ENCODE data around the gene RNF145. TPM values are rescaled to one million over a fixed set of nuclear protein-coding genes. Genes with fewer than 3 reads are reported as not detected.
"Not testable (repeated sequence)": the region's sequence is repeated elsewhere in the genome, so short reads cannot be mapped to it uniquely, and the experiment has no call there.

Gene RNF145
- total RNA-seq, 2 experiments from 2014 or later: 77.5 to 87.5 TPM

- ATAC-seq: no peak
- H3K36me3 Mint-ChIP-seq (ENCODE audit: low read depth): no peaks in the 10 kb centered on the region
- ChIA-PET POLR2A (interaction anchor here (0.6 kb wide), 1 partner anchor 25 kb away, joined by 3 read pairs; no protein-coding TSS in a partner anchor), CTCF (interaction anchor here (1.0 to 1.2 kb wide), 2 partner anchors 16 to 86 kb away, joined by 3 read pairs; no protein-coding TSS in a partner anchor)
- TF ChIP-seq, protein P1, sequence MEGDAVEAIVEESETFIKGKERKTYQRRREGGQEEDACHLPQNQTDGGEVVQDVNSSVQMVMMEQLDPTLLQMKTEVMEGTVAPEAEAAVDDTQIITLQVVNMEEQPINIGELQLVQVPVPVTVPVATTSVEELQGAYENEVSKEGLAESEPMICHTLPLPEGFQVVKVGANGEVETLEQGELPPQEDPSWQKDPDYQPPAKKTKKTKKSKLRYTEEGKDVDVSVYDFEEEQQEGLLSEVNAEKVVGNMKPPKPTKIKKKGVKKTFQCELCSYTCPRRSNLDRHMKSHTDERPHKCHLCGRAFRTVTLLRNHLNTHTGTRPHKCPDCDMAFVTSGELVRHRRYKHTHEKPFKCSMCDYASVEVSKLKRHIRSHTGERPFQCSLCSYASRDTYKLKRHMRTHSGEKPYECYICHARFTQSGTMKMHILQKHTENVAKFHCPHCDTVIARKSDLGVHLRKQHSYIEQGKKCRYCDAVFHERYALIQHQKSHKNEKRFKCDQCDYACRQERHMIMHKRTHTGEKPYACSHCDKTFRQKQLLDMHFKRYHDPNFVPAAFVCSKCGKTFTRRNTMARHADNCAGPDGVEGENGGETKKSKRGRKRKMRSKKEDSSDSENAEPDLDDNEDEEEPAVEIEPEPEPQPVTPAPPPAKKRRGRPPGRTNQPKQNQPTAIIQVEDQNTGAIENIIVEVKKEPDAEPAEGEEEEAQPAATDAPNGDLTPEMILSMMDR (IDR thresholded peaks at IDR 0.05): no peak
- no peak overlapping the region for H3K4me3 Mint-ChIP-seq
- no peaks in the 10 kb centered on the region for H3K27me3 Mint-ChIP-seq
- peak overlapping the region; percentile 24 for H3K27ac Mint-ChIP-seq
- peaks cover 39% of the 10 kb centered on the region for H3K4me1 Mint-ChIP-seq (ENCODE audit: low read depth)
- no peaks in the 10 kb centered on the region for H3K9me3 Mint-ChIP-seq
- intact Hi-C loops (cut with micrococcal nuclease): loop anchor here (5.0 kb wide), 1 partner anchor 35 kb away; the partner anchor contains the start of gene RNF145
- DNase-seq: no peak
Measured at GRCh38 chr5:159242656-159243055, 33.3 kb upstream of the RNF145 start.

DNA sequence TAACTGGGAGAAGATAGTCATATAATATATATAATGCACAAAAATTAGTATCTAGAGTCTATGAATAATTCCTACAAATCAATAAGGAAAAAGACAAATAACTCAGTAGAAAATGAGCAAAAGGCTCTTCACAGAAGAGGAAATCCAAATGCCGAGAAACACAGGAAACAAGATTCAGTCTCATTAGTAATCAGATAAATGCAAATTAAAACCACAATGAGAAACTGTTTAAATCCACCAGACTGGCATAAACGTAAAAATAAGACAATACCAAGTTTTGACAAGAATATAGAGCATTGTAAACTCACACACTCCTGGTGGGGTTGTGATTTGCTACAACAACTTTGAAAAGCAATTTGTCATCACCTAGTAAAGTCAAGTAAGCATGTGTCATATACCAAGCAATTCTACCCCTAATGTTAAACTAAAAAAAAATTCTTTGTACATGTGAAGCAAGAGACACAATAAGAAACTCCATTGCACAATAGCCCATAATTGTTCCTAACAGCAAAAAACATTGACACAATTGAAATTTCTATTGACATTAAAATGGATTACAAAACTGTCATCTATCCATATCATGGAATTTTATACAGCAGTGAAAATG, 32.7 kb upstream of the RNF145 start:
- ATAC-seq: peak; percentile 57
- intact Hi-C loops (cut with micrococcal nuclease): loop anchor here (5.0 kb wide), 1 partner anchor 35 kb away; the partner anchor contains the start of gene RNF145
- DNase-seq: no peak
- TF ChIP-seq, protein P1 (IDR thresholded peaks at IDR 0.05): no peak
- Mint-ChIP-seq H3K27ac (peak overlapping the region; percentile 5), H3K36me3 (ENCODE audit: low read depth) (no peaks in the 10 kb centered on the region), H3K9me3 (no peaks in the 10 kb centered on the region), H3K4me1 (ENCODE audit: low read depth) (peaks cover 39% of the 10 kb centered on the region), H3K27me3 (no peaks in the 10 kb centered on the region), H3K4me3 (no peak overlapping the region)
- ChIA-PET CTCF (no interaction called here), POLR2A (no interaction called here)

GRCh38 chr5:159240301-159240870, 31.0 kb upstream of the RNF145 start:
- no peak overlapping the region for H3K4me3 Mint-ChIP-seq
- ChIA-PET POLR2A (interaction anchor here (1.0 kb wide), 1 partner anchor 23 kb away, joined by 3 read pairs; no protein-coding TSS in a partner anchor), CTCF (interaction anchor here (1.2 kb wide), 1 partner anchor 17 kb away, joined by 3 read pairs; no protein-coding TSS in a partner anchor)
- DNase-seq: peak; percentile 20
- no peaks in the 10 kb centered on the region for H3K9me3 Mint-ChIP-seq
- intact Hi-C loops (cut with micrococcal nuclease): loop anchor here (5.0 kb wide), 1 partner anchor 33 kb away; the partner anchor contains the start of gene RNF145
- H3K27ac Mint-ChIP-seq: peak overlapping the region; percentile 3
- H3K36me3 Mint-ChIP-seq (ENCODE audit: low read depth): no peaks in the 10 kb centered on the region
- ATAC-seq: peak; percentile 84
- H3K4me1 Mint-ChIP-seq (ENCODE audit: low read depth): peaks cover 39% of the 10 kb centered on the region
- TF ChIP-seq, protein P1 (IDR thresholded peaks at IDR 0.05): no peak
- no peaks in the 10 kb centered on the region for H3K27me3 Mint-ChIP-seq

DNA sequence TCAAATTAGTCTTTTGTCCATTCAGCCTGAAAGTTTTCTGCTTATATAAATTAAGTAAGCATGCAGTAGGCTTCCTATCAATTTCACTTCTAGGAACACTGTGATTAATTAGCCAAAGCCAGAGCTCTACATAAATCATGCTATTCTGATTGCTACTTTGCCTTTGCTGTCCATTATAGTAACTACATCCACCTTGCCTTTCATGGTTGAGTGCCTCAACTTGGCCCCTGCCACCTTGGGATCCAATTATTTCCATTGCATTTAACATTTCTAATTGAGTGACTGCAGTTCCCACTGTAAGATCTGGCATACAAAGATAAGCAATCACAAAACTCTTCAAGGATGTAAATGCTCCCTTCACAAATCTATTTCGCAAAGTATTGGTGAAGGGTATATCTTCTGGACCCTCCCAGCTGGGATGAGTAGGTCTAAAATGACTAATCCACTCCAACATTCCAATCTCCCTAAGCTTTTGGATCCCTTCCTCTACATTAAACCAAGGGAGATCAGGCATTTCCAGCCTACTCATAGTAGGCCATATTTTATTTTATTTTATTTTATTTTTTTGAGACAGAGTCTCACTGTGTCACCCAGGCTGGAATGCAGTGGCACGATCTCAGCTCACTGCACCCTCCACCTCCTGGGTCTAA, 26.6 kb upstream of the RNF145 start:
- H3K27me3 Mint-ChIP-seq: not testable (repeated sequence)

GRCh38 chr5:159231167-159231566, 21.8 kb upstream of the RNF145 start:
- Mint-ChIP-seq H3K27me3 (no peaks in the 10 kb centered on the region), H3K9me3 (no peaks in the 10 kb centered on the region), H3K4me1 (ENCODE audit: low read depth) (no peaks in the 10 kb centered on the region), H3K4me3 (no peak overlapping the region), H3K36me3 (ENCODE audit: low read depth) (no peaks in the 10 kb centered on the region), H3K27ac (no peak overlapping the region)
- DNase-seq (no peak), ATAC-seq (no peak)
- POLR2A ChIA-PET: interaction anchor here (1.1 kb wide), 1 partner anchor 34 kb away, joined by 3 read pairs; no protein-coding TSS in a partner anchor
- TF ChIP-seq, protein P1 (IDR thresholded peaks at IDR 0.05): no peak
- CTCF ChIA-PET: interaction anchor here (1.1 to 2.5 kb wide), 2 partner anchors 23 to 74 kb away, joined by 3 to 7 read pairs; no protein-coding TSS in a partner anchor
- intact Hi-C loops (cut with micrococcal nuclease): no loop called here

More for the DNA sequence above, 26.6 kb upstream of the RNF145 start:
- DNase-seq; H3K27ac Mint-ChIP-seq; intact Hi-C loops (cut with micrococcal nuclease); H3K9me3 Mint-ChIP-seq; CTCF ChIA-PET; ATAC-seq; H3K36me3 Mint-ChIP-seq (ENCODE audit: low read depth); POLR2A ChIA-PET; H3K4me3 Mint-ChIP-seq: not testable (repeated sequence)
- H3K4me1 Mint-ChIP-seq (ENCODE audit: low read depth): peaks cover 13% of the 10 kb centered on the region

Data from activated CD8-positive, alpha-beta T cell treated with anti-CD3 and anti-CD28 coated beads for 36 hours (primary cell).